ENCODE data around the gene CERS3. TPM values are rescaled to one million over a fixed set of nuclear protein-coding genes. Genes with fewer than 3 reads are reported as not detected.

CERS3 gene
- total and polyA plus RNA-seq, 2 of the 4 experiments (the other 2 are of a cell fraction) = not detected

GRCh38 chr15:100560323-100560722, 31.6 kb upstream of the CERS3 start:
- Histone ChIP-seq H3K9me1 (ENCODE audit: insufficient read depth, low read length) (no peaks in the 10 kb centered on the region), H2AK5ac (ENCODE audit: low read depth, low read length) (no peak overlapping the region), H3K9me3 (ENCODE audit: control insufficient read depth, insufficient read depth, low read length) (0 out of 2 replicates have a peak, but pooled peaks cover 1% of the 10 kb centered on the region), H3K9ac (ENCODE audit: low read depth, low read length) (no peak overlapping the region), H3K27me3 (ENCODE audit: control insufficient read depth, insufficient read depth, low read length) (no peaks in the 10 kb centered on the region), H3K4ac (ENCODE audit: low read depth, low read length) (no peak overlapping the region), H2BK20ac (ENCODE audit: low read depth, low read length) (no peak overlapping the region), H4K91ac (ENCODE audit: insufficient read depth, low read depth, low read length) (no peak overlapping the region), H2BK5ac (ENCODE audit: low read depth, low read length, poor library complexity, severe bottlenecking) (no peak overlapping the region), H4K8ac (ENCODE audit: low read depth in 2 of 2, low read length in 2 of 2) (no peak overlapping the region), H3K56ac (ENCODE audit: extremely low read depth, insufficient read depth, low read length) (no peak overlapping the region), H3K79me1 (ENCODE audit: low read depth in 1 of 2, low read length in 2 of 2) (no peaks in the 10 kb centered on the region), H3K4me1 (ENCODE audit: control insufficient read depth, insufficient read depth, low read length) (no peaks in the 10 kb centered on the region), H3K23ac (ENCODE audit: low read depth, low read length) (no peak overlapping the region), H2BK120ac (ENCODE audit: low read depth, low read length) (no peak overlapping the region), H3K36me3 (ENCODE audit: control insufficient read depth, insufficient read depth, low read length) (no peaks in the 10 kb centered on the region), H2AK9ac (replicated peaks; ENCODE audit: low read depth, low read length, poor library complexity) (no peak overlapping the region), H3K27ac (ENCODE audit: insufficient read depth, low read length) (no peak overlapping the region), H2BK15ac (ENCODE audit: low read depth, low read length) (no peak overlapping the region), H3K14ac (replicated peaks; ENCODE audit: low read depth, low read length) (no peak overlapping the region), H3K4me2 (ENCODE audit: low read depth, low read length) (no peak overlapping the region), H4K20me1 (ENCODE audit: insufficient read depth, low read length) (no peaks in the 10 kb centered on the region), H3K4me3 (ENCODE audit: insufficient read depth, low read depth, low read length) (no peak overlapping the region), H2AFZ (replicated peaks; ENCODE audit: low read length, poor library complexity) (no peak overlapping the region), H4K5ac (ENCODE audit: low read depth, low read length) (no peak overlapping the region), H3K18ac (ENCODE audit: low read depth, low read length) (no peak overlapping the region)
- no TSS peak for BruUV-seq (replicated peaks)
- intact Hi-C loops (cut with micrococcal nuclease) = no loop called here
- TF ChIP-seq MAFK (IDR thresholded peaks at IDR 0.05; ENCODE audit: low read depth, low read length) = no peak
- TF ChIP-seq RCOR1 (IDR thresholded peaks at IDR 0.05; ENCODE audit: insufficient replicate concordance, low read length) = no peak
- TF ChIP-seq ELK1 (IDR thresholded peaks at IDR 0.05; ENCODE audit: borderline replicate concordance, low read depth, low read length) = no peak
- in situ Hi-C loops (cut with MboI; ENCODE audit: low sequenced_read_pairs) = loop anchor here (10.0 kb wide), 1 partner anchor 626 kb away; no protein-coding TSS in a partner anchor
- ATAC-seq (ENCODE audit: low read depth) = no peak
- dilution Hi-C loops (cut with HindIII; ENCODE audit: low sequenced_read_pairs, unreplicated experiment) = no loop called here
- ChIA-PET CTCF (no interaction called here), POLR2A (ENCODE audit: unreplicated experiment) (no interaction called here)
- DNase-seq = no peak
